GM19025 (cell line): Measurements from ENCODE around the gene GRB10.

Experiments used
- ATAC-seq: cut with Tn5 transposase; IDR thresholded peaks from one replicate; pipeline ENCODE4 v1.9.1; 2021; ENCODE audit warnings: mild to moderate bottlenecking, low read depth, moderate library complexity; ENCODE audit not compliant: unreplicated experiment

GRB10 gene

DNA sequence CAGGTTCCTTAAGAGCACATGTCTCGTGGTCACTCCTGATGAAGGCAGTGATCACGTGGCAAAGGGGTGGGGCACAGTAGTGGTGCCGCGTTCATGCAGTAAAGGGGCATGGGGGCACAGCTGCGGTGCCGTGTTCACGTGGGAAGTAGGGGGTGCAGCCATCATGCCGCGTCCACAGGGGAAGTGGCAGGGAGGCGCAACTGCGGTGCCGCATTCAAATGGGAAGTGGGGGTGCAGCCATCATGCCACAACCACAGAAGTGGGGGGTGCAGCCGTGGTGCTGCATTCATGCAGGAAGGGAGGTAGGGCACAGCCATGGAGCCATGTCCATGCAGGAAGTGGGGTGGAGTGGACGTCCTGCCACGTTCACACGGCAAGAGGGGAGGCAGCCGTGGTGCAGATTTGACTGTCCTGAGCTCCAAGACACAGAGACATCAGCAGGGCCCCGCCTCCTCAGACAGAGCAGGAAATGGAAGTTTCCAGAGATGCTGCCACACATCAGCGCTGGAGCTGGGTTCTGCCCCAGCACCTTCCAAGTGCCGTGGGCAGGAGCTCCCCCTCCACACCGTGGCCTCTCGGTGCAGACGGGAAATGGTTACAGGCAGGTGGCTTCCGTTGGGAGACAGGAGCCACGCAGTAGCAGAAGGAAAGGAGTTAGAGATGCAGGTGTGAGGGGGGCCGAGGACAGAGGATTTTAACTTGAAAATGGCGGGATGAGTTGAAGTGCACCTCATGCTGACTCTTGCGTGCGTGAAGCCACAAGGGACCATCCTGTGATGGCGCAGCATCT is 122.5 kb downstream of the GRB10 start:
- ATAC-seq = peak; percentile 13

DNA sequence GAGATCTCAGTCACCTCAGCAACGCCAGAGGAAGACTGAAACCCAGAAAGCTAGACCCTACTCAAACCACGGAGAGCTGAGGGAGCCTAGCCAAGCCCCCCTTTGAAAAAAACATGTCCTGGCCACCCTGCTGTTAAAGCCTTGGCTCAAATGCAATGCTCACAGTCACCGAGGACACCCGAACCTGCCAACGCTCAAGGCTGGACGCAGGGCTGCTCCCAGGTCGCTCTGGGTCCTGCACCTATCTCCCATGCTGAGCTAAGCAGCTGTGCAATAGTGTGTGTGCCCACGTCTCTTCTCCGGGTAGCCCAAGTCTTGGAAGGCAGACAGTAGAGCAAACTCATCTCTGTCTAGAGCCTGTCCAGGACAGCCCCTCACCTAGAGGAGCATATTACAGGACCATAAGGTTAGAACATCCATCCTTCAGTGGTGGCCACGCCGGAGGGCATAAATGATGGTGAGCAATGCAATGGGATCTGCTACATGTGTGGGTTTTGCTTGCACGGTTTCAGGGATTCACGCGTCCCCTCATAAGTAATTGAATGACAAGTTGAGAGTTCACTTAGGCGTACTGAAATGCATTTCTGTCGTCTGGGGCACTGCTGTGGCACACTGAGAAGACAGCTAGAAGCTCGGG is 123.2 kb downstream of the GRB10 start:
- no peak for ATAC-seq

GRCh38 chr7:50658696-50659095 is 124.0 kb downstream of the GRB10 start:
- no peak for ATAC-seq

GRCh38 chr7:50657912-50658311 is 124.8 kb downstream of the GRB10 start:
- ATAC-seq = no peak

GRCh38 chr7:50657341-50657873 is 125.3 kb downstream of the GRB10 start:
- no peak for ATAC-seq

DNA sequence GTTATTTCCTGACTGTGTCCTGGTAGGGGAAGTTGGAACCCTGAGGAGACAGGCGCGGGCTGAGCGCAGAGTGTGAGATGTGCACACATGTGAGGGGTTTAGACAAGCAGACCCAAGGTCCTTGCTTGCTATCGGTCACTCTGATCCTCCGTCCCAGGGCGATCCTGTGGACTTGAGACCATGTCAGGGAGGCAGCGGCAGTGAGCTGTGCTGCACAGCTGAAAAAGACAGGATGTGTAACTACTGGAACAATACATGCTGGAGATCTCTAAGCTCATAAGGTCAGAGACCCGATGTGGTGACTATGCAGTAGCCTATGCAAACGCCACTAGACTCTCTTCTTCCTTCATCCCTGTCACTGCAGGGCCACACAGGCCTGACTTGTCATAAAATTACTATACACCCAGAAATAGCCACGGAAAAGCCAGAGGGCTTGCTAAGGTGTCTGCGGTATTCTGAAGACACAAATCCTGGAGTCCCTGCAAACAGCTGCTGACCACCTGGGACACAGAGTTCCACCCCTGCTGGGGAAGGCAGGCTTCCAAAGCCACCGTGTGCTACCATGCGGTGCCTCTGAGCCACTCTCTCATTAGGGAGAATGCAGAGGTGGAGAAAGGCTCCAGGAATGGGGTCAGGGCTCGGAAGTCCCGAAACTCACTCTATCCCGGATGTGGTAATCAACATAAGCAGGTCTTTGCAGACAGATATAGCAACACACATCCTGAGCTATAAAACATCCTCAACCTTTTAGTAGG is 126.4 kb downstream of the GRB10 start:
- no peak for ATAC-seq

DNA sequence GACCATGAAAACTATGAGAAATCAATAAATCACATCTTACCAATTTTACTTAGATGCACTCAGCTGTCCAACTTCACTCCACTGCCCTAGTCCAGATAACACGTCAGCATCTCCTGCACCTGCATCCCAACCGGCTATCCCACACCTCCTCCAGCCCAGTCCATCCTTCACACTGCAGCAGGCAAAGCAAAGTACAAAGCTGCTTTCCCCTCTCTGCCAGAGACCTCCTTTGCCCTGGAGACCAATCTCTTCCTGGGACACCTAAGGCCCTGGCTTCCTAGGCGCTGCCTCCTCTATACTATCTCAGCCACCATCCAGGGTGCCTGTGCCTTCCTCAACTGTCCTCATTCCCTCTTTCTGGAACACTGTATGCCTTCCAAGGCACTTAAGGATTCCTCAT is 127.2 kb downstream of the GRB10 start:
- no peak for ATAC-seq

DNA sequence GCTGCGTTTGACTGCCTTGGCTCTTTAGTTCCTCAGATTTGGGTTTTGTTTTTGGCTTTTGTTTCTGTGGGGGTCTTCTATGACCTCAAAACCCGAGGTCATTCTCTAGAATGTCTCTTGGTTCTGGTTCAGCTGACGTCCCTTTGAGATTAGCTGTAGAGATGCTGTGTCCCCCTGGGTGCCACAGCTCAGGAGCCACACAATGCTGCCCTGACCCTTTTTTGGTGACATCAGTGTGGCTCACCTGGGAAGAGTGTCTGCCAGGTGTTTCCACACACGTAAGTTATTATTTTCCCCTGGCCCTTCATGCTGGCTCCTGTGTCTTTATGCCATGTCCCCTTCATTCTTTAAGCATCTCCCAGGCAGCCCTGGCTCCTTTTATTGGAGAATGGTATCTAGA is 127.7 kb downstream of the GRB10 start:
- ATAC-seq = no peak

GRCh38 chr7:50653981-50654425 is 128.7 kb downstream of the GRB10 start:
- ATAC-seq = no peak

GRCh38 chr7:50653126-50653864 is 129.4 kb downstream of the GRB10 start:
- no peak for ATAC-seq

DNA sequence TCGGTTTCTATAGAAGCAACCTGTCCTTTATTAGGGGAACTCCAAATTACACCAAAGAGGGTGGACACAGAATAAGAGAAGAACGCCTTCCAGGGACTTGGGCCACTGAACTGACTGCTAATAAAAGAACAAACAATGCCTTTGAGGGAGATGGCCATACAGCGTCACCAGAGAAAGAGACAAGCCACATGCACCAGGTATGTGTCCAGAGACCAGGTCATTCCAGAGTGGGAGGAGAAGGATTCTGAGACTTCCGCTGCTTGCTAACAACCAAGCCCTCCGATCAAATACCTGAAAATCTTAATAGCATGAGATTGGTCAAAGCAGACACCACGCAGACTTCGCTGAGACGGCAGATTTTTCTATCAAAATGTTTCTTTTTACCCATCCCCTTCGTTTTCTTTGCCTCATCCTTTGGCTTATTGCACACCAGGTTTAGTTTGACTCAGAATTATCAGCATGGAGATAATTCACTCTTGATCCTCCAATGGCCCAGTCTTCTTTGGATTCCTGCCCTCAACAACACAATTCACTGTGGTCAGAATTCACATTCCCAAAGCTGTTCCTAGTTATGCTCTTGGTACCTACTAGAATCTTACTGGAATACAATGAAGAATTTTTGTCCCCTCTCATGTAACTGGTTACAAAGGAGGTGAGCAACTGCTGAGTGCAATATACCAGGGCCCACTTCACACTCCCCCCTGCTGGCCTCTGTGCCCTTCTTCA is 130.1 kb downstream of the GRB10 start:
- no peak for ATAC-seq

DNA sequence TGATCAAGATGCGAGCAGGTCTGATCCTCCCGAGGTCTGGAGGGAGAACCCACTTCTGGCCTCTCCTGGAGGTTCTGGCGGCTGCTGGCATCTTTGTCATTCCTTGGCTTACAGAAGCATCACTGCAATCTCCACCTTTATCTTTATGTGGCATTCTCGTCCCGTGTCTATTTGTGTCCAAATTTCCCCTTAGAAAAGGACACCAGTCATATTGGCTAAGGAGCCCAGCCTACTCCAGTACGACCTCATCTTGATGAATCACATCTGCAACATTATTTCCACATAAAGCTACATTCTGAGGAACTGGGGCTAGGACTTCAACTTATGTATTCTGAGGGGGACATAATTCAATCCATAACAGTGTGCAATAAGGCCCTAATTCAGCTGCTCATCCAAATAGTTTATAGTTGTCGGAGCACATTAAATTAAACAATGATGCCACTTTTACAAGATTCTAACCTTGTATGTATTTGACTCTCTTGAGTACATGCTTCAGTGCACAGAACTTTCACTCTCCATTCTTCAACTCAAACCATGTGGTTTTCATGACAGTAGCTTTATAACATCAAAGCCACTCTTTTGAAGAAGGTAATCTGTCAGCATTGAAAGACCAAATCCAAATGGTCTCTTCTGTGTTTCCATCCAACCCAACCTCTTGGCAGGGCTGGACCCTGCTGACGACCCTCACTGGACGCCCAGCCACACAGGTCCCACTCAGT is 131.3 kb downstream of the GRB10 start:
- no peak for ATAC-seq

DNA sequence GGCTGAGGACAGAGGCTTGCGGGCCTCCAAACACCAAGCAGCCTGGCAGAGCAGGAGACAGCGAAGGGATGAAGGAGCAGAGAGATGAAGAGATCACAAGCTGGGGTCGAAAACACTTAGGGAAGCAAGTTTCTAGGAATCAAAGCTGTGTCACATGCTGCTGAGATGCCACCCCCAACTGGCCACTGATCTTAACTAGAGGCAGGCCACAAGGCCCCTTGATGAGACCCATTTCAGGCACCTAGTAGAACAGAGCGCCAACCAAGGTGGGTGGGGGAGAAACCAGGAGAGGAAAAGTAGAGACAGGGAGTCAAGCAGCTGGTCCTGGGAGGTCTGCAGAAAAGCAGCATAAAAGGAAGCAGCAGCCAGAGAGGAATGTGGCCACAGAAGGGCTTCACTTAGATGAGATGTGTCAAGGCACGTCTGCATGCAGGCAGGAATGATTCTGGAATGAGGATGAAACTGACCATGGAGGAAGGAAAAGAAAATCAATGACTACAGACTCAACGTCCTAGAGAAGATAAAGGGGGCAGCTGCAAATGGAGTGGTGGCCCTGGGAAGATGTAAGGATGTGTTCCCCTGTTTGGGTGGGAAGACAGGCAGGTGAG is 132.5 kb downstream of the GRB10 start:
- ATAC-seq = no peak

GRCh38 chr7:50649259-50649885 is 133.3 kb downstream of the GRB10 start:
- ATAC-seq = no peak

DNA sequence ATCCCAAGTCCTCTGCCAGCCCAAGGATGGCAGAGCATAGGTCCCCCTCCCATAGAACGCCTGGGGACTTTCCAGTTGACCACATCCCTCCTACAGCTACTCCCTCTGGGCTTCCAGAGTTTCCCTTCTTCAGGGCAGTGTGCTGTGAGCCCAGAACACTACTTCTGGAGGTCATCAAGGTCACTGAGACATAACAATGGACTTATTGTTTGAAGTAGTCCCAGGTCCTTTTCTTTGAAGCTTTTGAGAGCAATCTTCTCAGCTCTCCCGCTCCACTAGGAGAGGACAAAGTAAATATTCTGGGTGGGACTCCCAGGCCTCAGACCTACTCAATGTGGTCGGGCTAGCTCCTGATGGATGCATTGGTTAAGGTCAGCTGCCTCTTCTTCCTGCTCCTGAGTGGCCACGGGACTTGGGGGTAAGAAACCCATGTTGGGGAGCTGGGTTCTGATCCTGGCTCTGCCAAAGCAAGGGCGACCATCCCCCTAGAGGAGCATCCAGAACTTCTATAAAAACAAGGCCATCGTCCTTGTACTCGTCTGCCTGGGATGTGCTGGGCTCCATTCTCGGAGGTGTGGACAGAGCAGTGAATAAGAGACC is 134.0 kb downstream of the GRB10 start:
- no peak for ATAC-seq

DNA sequence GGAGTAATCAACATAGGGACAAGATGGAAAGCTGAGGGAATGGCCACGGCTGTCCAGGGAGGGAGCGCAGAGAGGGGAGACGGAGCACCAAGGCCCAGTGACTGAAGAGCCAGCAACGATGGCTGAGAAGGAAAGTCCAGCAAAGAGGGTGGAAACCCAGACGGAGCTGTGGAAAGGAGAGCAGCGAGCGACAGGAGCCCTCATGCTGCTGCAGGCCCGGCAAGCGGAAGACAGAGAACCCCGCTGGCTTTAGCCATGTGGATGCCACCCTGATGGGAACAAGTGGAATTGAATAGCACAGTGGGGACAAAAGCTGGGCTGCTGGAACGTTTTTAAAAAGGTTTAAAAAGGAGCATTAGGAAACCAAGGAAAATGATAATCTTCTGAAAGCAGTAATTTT is 134.6 kb downstream of the GRB10 start:
- ATAC-seq = no peak

DNA sequence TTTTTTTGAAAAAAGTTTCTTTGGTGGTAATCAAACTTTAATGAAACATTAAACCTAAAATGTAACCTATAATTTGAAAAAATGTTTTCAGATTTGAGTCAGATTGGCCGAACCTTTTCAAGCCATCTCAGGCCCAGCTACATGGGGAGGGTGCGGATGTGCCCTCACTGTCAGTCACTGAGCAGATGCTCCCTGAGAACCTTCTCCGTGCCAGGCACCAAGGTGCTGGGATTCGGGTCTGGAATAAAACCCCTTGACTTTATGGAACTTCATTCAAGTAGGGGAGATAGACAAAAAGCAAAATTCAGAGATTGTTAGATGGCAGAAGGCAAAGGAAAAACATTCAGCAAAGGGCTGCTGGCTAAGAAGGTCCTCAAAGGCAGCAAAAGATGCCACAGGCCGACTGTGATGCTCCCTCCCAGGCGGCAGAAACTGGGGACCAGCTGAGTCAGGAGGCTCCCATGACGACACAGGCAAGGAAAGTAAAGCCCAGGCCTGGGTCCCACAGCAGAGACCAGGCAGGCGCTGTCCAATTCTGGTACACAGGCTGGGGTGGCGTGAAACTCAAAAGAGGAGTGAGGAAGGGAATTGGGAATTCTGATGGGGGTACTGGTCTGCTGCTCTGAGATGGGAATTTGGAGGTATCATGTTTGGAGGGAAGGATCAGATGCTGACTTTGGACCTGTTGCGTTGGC is 135.3 kb downstream of the GRB10 start:
- no peak for ATAC-seq
